Measurements from ENCODE around the gene SLIT1.

Gene SLIT1

DNA sequence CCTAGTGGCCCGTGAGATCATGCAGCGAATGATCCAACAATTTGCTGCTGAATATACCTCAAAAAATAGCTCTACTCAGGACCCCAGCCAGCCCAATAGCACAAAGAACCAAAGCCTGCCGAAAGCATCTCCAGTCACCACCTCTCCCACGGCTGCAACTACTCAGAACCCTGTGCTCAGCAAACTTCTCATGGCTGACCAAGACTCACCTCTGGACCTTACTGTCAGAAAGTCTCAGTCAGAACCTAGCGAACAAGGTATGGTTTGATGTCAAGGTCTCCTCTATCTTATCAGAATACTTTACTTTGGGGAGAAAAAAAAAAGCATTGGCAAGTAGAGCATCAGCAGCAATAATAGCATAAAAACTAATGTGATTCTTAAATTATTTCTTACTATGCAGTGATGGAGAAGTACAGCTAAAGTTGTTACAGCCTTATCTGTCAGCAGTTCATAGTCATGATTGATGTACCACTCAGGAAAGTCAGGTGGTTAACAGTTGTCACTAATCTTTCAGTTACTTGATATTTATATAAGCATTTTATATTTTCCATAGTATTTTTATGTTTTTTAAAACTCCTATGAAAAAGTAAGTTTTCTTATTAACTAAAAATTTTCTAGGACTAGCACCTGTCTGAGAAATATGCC lies 236.6 kb downstream of the SLIT1 start:
- DNase-seq = peak; percentile 34

Data from NCI-H82 (cell line).